Cardiac muscle cell (in vitro differentiated cells and primary cell): ENCODE data around the gene FOXC1. TPM values are rescaled to one million over a fixed set of nuclear protein-coding genes. Genes with fewer than 3 reads are reported as not detected.

Source experiments
- DNase-seq, 2 donors: peaks; one replicate each; pipeline versions ENCODE4 v3.0.0 to v3.0.0-alpha.2; 2010 to 2017; ENCODE audit warnings: low read depth in 1 of 2, low spot score in 1 of 2
- H3K27ac ChIP-seq: fragments of 200-600 bp; sonication (generic); 2 replicates; pipeline ENCODE4 v1.5.1; 2016
- H3K27me3 ChIP-seq: fragments of 200-600 bp; sonication (generic); 2 replicates; pipeline ENCODE4 v1.6.0; 2016; ENCODE audit warnings: control low read depth
- H3K36me3 ChIP-seq: fragments of 200-600 bp; sonication (generic); 2 replicates; pipeline ENCODE4 v1.5.1; 2016; ENCODE audit warnings: control low read depth
- H3K4me1 ChIP-seq: fragments of 200-600 bp; sonication (generic); 2 replicates; pipeline ENCODE4 v1.8.1; 2017; ENCODE audit warnings: low read depth, mild to moderate bottlenecking, mixed run types
- H3K4me3 ChIP-seq: fragments of 200-600 bp; sonication (generic); 2 replicates; pipeline ENCODE4 v1.5.1; 2016; ENCODE audit warnings: mild to moderate bottlenecking
- H3K9me3 ChIP-seq: fragments of 200-600 bp; sonication (generic); 2 replicates; pipeline ENCODE4 v1.5.1; 2017; ENCODE audit warnings: low read depth, mild to moderate bottlenecking, control low read depth
- CTCF ChIP-seq: IDR thresholded peaks from 2 replicates; pipeline ENCODE4 v1.5.1; 2012; ENCODE audit warnings: low read depth, mild to moderate bottlenecking, low read length
- polyA plus RNA-seq: library from polyadenylated mRNA; unstranded; fragments of >200 nt; fragmentation: Nextera tagmentation; extraction: Ambion mirVana; gene quantifications from 2 replicates; pipeline ENCODE4 v1.2.1, GENCODE V29; 2016
- total RNA-seq: library from RNA; depleted of rRNA; stranded (reverse); fragments of >200 nt; gene quantifications from 2 replicates; pipeline ENCODE4 v1.2.3, GENCODE V29; 2016

FOXC1 gene
- total and polyA plus RNA-seq, 2 experiments from 2014 or later: 2.5 to 3.4 TPM

GRCh38 chr6:1597924-1598323, 11.8 kb upstream of the FOXC1 start:
- H3K27ac ChIP-seq: no peak overlapping the region
- TF ChIP-seq CTCF: no peak
- DNase-seq: peak in 1 of 2 donors; percentile 78
- H3K4me1 ChIP-seq: peaks cover 13% of the 10 kb centered on the region
- H3K9me3 ChIP-seq: no peaks in the 10 kb centered on the region
- peaks cover 26% of the 10 kb centered on the region for H3K27me3 ChIP-seq
- no peak overlapping the region for H3K4me3 ChIP-seq
- no peaks in the 10 kb centered on the region for H3K36me3 ChIP-seq

DNA sequence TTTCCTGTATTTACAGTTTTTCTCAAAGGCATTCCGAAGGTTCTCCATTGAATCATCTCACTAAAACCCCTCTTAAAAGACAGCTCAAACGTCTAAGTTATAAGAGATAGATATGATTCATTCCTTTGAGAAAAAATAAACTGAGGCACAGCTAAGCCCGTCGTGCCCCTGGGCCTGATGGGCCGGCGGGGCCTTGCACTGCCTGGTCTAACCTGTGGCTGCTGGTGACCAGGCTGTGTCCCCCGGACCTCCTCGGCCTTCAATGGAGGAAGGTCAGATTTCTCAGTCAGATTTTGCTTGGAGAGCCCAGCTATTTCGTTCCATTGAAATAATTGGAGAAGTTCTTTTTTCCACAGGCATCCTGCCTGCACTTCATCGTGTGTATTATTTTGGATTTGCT, 11.3 kb upstream of the FOXC1 start:
- no peak for DNase-seq
- TF ChIP-seq CTCF: no peak
- Histone ChIP-seq H3K27me3 (peaks cover 31% of the 10 kb centered on the region), H3K36me3 (no peaks in the 10 kb centered on the region), H3K27ac (no peak overlapping the region), H3K4me3 (no peak overlapping the region), H3K4me1 (peaks cover 13% of the 10 kb centered on the region), H3K9me3 (no peaks in the 10 kb centered on the region)

DNA sequence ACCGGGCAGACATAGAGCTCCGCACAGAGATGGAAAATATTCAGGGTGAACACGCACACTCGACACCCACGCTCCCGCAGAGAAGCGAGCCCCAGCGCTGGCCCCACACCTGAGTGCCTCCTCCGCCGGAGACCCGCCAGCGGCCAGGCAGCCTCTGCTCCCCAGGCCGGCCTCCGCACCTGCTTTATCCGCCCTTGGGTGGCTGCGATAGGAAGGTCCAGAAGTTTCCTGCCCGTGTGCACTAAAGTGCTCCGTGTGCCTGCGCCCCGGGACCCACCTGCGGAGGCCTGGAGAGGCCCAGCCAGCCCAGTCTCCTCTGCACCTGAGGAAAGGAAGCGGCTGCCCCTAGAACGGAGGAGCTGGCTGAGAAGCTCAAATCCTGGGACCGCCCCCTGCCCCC, 10.8 kb upstream of the FOXC1 start:
- Histone ChIP-seq H3K27me3 (peaks cover 33% of the 10 kb centered on the region), H3K4me3 (no peak overlapping the region), H3K4me1 (peaks cover 13% of the 10 kb centered on the region), H3K36me3 (no peaks in the 10 kb centered on the region), H3K27ac (no peak overlapping the region), H3K9me3 (no peaks in the 10 kb centered on the region)
- TF ChIP-seq CTCF: no peak
- no peak for DNase-seq

GRCh38 chr6:1599469-1599868, 10.2 kb upstream of the FOXC1 start:
- H3K27ac ChIP-seq: no peak overlapping the region
- H3K4me3 ChIP-seq: no peak overlapping the region
- no peak for DNase-seq
- H3K27me3 ChIP-seq: peaks cover 33% of the 10 kb centered on the region
- H3K9me3 ChIP-seq: no peaks in the 10 kb centered on the region
- peaks cover 13% of the 10 kb centered on the region for H3K4me1 ChIP-seq
- TF ChIP-seq CTCF: no peak
- no peaks in the 10 kb centered on the region for H3K36me3 ChIP-seq

DNA sequence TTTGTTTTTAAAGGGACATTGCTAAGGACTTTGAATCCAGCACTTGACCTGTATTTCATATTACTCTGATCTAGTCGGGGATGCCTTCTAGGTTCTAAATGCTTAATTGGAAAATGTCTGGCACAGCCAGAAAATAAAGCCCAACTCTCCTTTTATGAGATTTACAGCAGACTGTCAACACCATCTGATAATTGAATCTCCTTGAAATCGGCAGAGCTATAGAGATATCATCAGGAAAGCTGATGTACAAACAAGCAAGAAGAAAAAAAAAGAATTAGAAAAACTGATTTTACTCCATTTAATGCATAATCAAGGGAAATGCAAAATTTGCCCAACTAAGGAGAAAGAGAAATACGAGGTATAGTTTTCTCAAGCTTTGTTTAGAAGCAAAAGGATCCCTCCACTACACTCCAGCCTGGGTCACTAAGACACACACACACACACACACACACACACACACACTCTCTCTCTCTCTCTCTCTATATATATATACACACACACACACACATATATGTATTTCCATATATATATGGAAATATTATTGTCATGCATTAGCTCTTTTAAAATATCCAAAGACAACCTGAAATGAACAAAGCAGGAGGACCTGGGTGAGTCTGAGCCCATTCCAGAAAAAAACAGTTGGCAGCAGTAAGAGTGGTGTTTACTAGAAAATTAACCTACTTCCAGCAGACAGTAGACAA, 9.5 kb upstream of the FOXC1 start:
- Histone ChIP-seq H3K27me3 (peaks cover 38% of the 10 kb centered on the region), H3K27ac (no peak overlapping the region), H3K4me1 (peaks cover 13% of the 10 kb centered on the region), H3K9me3 (no peaks in the 10 kb centered on the region), H3K36me3 (no peaks in the 10 kb centered on the region), H3K4me3 (no peak overlapping the region)
- no peak for TF ChIP-seq CTCF
- DNase-seq: no peak
